HepG2 (cell line): ENCODE measurements around the gene PEX7. TPM values are rescaled to one million over a fixed set of nuclear protein-coding genes. Genes with fewer than 3 reads are reported as not detected.

Experiments used
- ATAC-seq: fragments of 200-7000 bp; cut with Tn5 transposase; 3 replicates; pipeline ENCODE4 v1.9.1; 2020; ENCODE audit warnings: mild to moderate bottlenecking, moderate library complexity
- BruUV-seq: library from RNA; stranded (reverse); fragments of 400-500 nt; replicated peaks from 2 replicates; lab custom pipeline; 2021; lab: Mats Ljungman, UMichigan
- CTCF ChIA-PET: fragments of 300-600 bp; formaldehyde crosslinking; extraction: SDS; loops from one replicate; lab custom pipeline; 2021; ENCODE audit warnings: low total read pairs, inconsistent platforms, low intra/inter-chr PET ratio; lab: Yijun Ruan, JAX
- POLR2A ChIA-PET: fragments of 350-600 bp; sonication (Branson Sonifier 250); formaldehyde crosslinking; loops from one replicate; lab custom pipeline; 2020; ENCODE audit warnings: antibody characterized with exemption, inconsistent platforms; lab: Yijun Ruan, JAX
- DNase-seq: peaks from one replicate; pipeline ENCODE4 v3.0.0-alpha.2; 2015; ENCODE audit warnings: low spot score
- FAIRE-seq: peaks from 3 replicates; lab custom pipeline; 2011; peaks lifted over from hg19 to GRCh38; lab: Jason Lieb, UNC
- H2AFZ ChIP-seq: one replicate; pipeline ENCODE4 v1.6.1; 2011; ENCODE audit warnings: low read length, inconsistent platforms
- H3K27ac ChIP-seq: fragments of 300-600 bp; 3 replicates; pipeline ENCODE4 v1.8.0; 2011; ENCODE audit warnings: mixed run types, mild to moderate bottlenecking, mixed read lengths, low read length, inconsistent platforms; ENCODE audit not compliant: insufficient read depth; ENCODE audit errors: extremely low read length
- H3K27me3 ChIP-seq, 2 experiments: fragments of 200-600 bp in 1 of 2; 2 replicates in 1 of 2; 3 replicates in 1 of 2; pipeline versions ENCODE4 v1.6.0 to v1.8.0; 2011; ENCODE audit warnings: low read length in 2 of 2, mild to moderate bottlenecking in 2 of 2, moderate library complexity in 2 of 2, inconsistent platforms in 1 of 2; ENCODE audit not compliant: insufficient read depth in 2 of 2, control insufficient read depth in 1 of 2
- H3K36me3 ChIP-seq, 2 experiments: fragments of 200-600 bp in 1 of 2; replicated peaks in 1 of 2; 2 replicates in 1 of 2; 3 replicates in 1 of 2; pipeline versions ENCODE4 v1.5.1 to v1.8.0; 2011; ENCODE audit warnings: low read length in 2 of 2, inconsistent platforms in 1 of 2; ENCODE audit not compliant: insufficient read depth in 2 of 2, control insufficient read depth in 1 of 2
- H3K4me1 ChIP-seq: 2 replicates; pipeline ENCODE4 v1.5.1; 2012; ENCODE audit warnings: low read length, inconsistent platforms; ENCODE audit not compliant: insufficient read depth
- H3K4me2 ChIP-seq: 2 replicates; pipeline ENCODE4 v1.6.0; 2011; ENCODE audit warnings: low read depth, low read length, inconsistent platforms
- H3K4me3 ChIP-seq, 3 experiments: fragments of 200-600 bp in 1 of 3; sonication (generic), shearing (Covaris generic) in 1 of 3; replicated peaks in 1 of 3; 2 replicates each; pipeline ENCODE4 v1.5.1; 2011 to 2016; ENCODE audit warnings: low read length in 3 of 3, inconsistent platforms in 2 of 3, low read depth in 2 of 3, mild to moderate bottlenecking in 2 of 3, control low read depth in 1 of 3, mixed read lengths in 1 of 3; ENCODE audit not compliant: insufficient read depth in 1 of 3
- H3K79me2 ChIP-seq: one replicate; pipeline ENCODE4 v1.6.1; 2011; ENCODE audit warnings: low read length, inconsistent platforms; ENCODE audit not compliant: insufficient read depth
- H3K9ac ChIP-seq: 2 replicates; pipeline ENCODE4 v1.6.0; 2011; ENCODE audit warnings: mild to moderate bottlenecking, low read depth, low read length, inconsistent platforms; ENCODE audit not compliant: insufficient read depth
- H3K9me3 ChIP-seq: 2 replicates; pipeline ENCODE4 v1.5.1; 2012; ENCODE audit warnings: mild to moderate bottlenecking, low read length
- H4K20me1 ChIP-seq: 2 replicates; pipeline ENCODE4 v1.6.0; 2011; ENCODE audit warnings: inconsistent platforms, mild to moderate bottlenecking, low read length, moderate library complexity; ENCODE audit not compliant: insufficient read depth
- AGO2 ChIP-seq: fragments of 200-400 bp; formaldehyde crosslinking; optimal IDR thresholded peaks from 2 replicates; pipeline ENCODE3; 2017; ENCODE audit warnings: mild to moderate bottlenecking, low read depth, low read length, moderate library complexity
- BRD4 ChIP-seq: sonication (generic); formaldehyde crosslinking; IDR thresholded peaks from 2 replicates; pipeline ENCODE4 v1.4.0; 2020; ENCODE audit warnings: missing genetic modification reagents
- FUBP1 ChIP-seq: sonication (generic); formaldehyde crosslinking; IDR thresholded peaks from 2 replicates; pipeline ENCODE4 v1.5.1; 2020; ENCODE audit warnings: missing genetic modification reagents, mild to moderate bottlenecking, borderline replicate concordance
- LRRFIP1 ChIP-seq: sonication (generic); formaldehyde crosslinking; conservative IDR thresholded peaks from 2 replicates; pipeline ENCODE4 v1.4.0; 2020; ENCODE audit warnings: missing genetic modification reagents
- PBX3 ChIP-seq: sonication (generic); formaldehyde crosslinking; IDR thresholded peaks from 2 replicates; pipeline ENCODE4 v1.8.1; 2023; ENCODE audit warnings: missing genetic modification reagents, inconsistent platforms, borderline replicate concordance
- TGIF2 ChIP-seq: IDR thresholded peaks from 2 replicates; pipeline ENCODE4 v1.6.1; 2016; ENCODE audit warnings: control low read depth, missing compliant biosample characterization
- WGBS: methylation state at CpG from one replicate; pipeline ENCODE4 v1.1.6; 2017; ENCODE audit warnings: low lambda C conversion rate; 5-methylcytosine and 5-hydroxymethylcytosine counted together
- in situ Hi-C: cut with HindIII; loops from 2 replicates; pipeline ENCODE4 v1.10.0; 2017; ENCODE audit warnings: low pct_unique_long_range_greater_than_20kb; ENCODE audit not compliant: extremely low pct_ligation_motif_present
- intact Hi-C: fragments of 100-400 bp; cut with micrococcal nuclease; formaldehyde crosslinking; loops from one replicate; pipeline ENCODE4 v1.10.0; 2022; ENCODE audit not compliant: unreplicated experiment
- polyA plus RNA-seq, 8 experiments: library from polyadenylated mRNA; depleted of rRNA in 3 of 8; stranded (reverse) in 7 of 8; unstranded in 1 of 8; fragments of >200 nt; fragmentation: Illumina TruSeq in 4 of 8; extraction: Trizol in 4 of 8; gene quantifications; 2 replicates each; pipeline versions ENCODE4 v1.2.1 to v1.2.3, GENCODE V29; 2011 to 2016; ENCODE audit warnings: low read depth in 4 of 8, missing spikeins in 1 of 8, mixed read lengths in 1 of 8; ENCODE audit not compliant: insufficient read depth in 1 of 8
- total RNA-seq, 5 experiments: library from RNA; depleted of rRNA; stranded (reverse); fragments of >200 nt; fragmentation: Illumina TruSeq; extraction: Trizol; gene quantifications; 2 replicates each; pipeline ENCODE4 v1.2.3, GENCODE V29; 2016; ENCODE audit warnings: low read depth in 1 of 5

Gene PEX7
- total and polyA plus RNA-seq, 2 of the 13 experiments (the other 11 are each of a cell fraction or from before 2014, with no cell fraction given) = 0.04 to 0.53 TPM

GRCh38 chr6:136783021-136783420 lies 39.4 kb upstream of the PEX7 start (continued):
- no peak for TF ChIP-seq AGO2
- TF ChIP-seq PBX3 (CRISPR knock-in tag) = no peak
- TF ChIP-seq, all 625 proteins: peak for 0

- whole genome bisulfite sequencing = 9% methylated on average over 9 of the region's 9 CpGs
- Histone ChIP-seq H3K4me2 (no peak overlapping the region), H3K79me2 (no peaks in the 10 kb centered on the region), H3K4me3 (no peak overlapping the region), H2AFZ (no peak overlapping the region), H3K36me3 (no peaks in the 10 kb centered on the region), H3K9me3 (no peaks in the 10 kb centered on the region), H3K27me3 (peaks cover 0 to 20% of the 10 kb centered on the region in 2 experiments; a peak in 3 of 5 replicates), H3K9ac (no peak overlapping the region), H4K20me1 (no peaks in the 10 kb centered on the region), H3K27ac (no peak overlapping the region), H3K4me1 (no peaks in the 10 kb centered on the region)
- FAIRE-seq (no peak), DNase-seq (no peak), ATAC-seq (no peak)
- TF ChIP-seq BRD4 (CRISPR knock-in tag) = no peak
- ChIA-PET POLR2A (no interaction called here), CTCF (no interaction called here)
- intact Hi-C loops (no loop called here), in situ Hi-C loops (no loop called here)
- no TSS peak for BruUV-seq
These were observed 38.7 kb upstream of the PEX7 start for GRCh38 chr6:136783495-136784270.

- POLR2A ChIA-PET = no interaction called here
- Histone ChIP-seq H4K20me1 (no peaks in the 10 kb centered on the region), H3K9ac (no peak overlapping the region), H3K4me3 (no peak overlapping the region), H3K79me2 (no peaks in the 10 kb centered on the region), H3K4me2 (no peak overlapping the region), H2AFZ (no peak overlapping the region), H3K36me3 (no peaks in the 10 kb centered on the region), H3K9me3 (no peaks in the 10 kb centered on the region), H3K27me3 (peaks cover 0 to 22% of the 10 kb centered on the region in 2 experiments; a peak in 3 of 5 replicates), H3K4me1 (no peaks in the 10 kb centered on the region), H3K27ac (no peak overlapping the region)
- CTCF ChIA-PET = no interaction called here
- FAIRE-seq (no peak), DNase-seq (no peak), ATAC-seq (no peak)
- BruUV-seq = no TSS peak
- 24% methylated on average over 8 of the region's 8 CpGs for WGBS
- intact Hi-C loops (no loop called here), in situ Hi-C loops (no loop called here)
- TF ChIP-seq FUBP1 (CRISPR knock-in tag) = no peak
- no peak for TF ChIP-seq TGIF2 (CRISPR knock-in tag)
- TF ChIP-seq LRRFIP1 (CRISPR knock-in tag) = no peak
These were observed 38.1 kb upstream of the PEX7 start for GRCh38 chr6:136784271-136784664.
